GM23338 (cell line): ENCODE measurements around the gene WDR53. TPM values are rescaled to one million over a fixed set of nuclear protein-coding genes. Genes with fewer than 3 reads are reported as not detected.

Experiments
- ATAC-seq: fragments of 200-7000 bp; cut with Tn5 transposase; 3 replicates; pipeline ENCODE4 v1.9.1; 2020
- DNase-seq: peaks from one replicate; pipeline ENCODE4 v3.0.0-alpha.2; 2015; ENCODE audit warnings: low spot score
- H2AFZ ChIP-seq: fragments of 200-600 bp; sonication (generic); 2 replicates; pipeline ENCODE4 v1.8.0; 2016; ENCODE audit warnings: antibody characterized with exemption, mild to moderate bottlenecking, moderate library complexity
- H3F3A ChIP-seq: fragments of 200-600 bp; sonication (generic); replicated peaks from 2 replicates; pipeline ENCODE4 v1.8.0; 2017; ENCODE audit warnings: antibody characterized with exemption, mixed run types, low read depth
- H3K27ac ChIP-seq: fragments of 200-600 bp; sonication (generic); 2 replicates; pipeline ENCODE4 v1.6.1; 2016; ENCODE audit warnings: low read depth
- H3K27me3 ChIP-seq: fragments of 200-600 bp; sonication (generic); 2 replicates; pipeline ENCODE4 v1.8.0; 2016; ENCODE audit warnings: mild to moderate bottlenecking, mixed run types, moderate library complexity; ENCODE audit not compliant: insufficient read depth
- H3K36me3 ChIP-seq: fragments of 200-600 bp; sonication (generic); 2 replicates; pipeline ENCODE4 v1.8.0; 2016; ENCODE audit warnings: mild to moderate bottlenecking; ENCODE audit not compliant: insufficient read depth
- H3K4me1 ChIP-seq: fragments of 200-600 bp; sonication (generic); 2 replicates; pipeline ENCODE4 v1.8.0; 2016; ENCODE audit warnings: mild to moderate bottlenecking, moderate library complexity; ENCODE audit not compliant: insufficient read depth
- H3K4me2 ChIP-seq: fragments of 200-600 bp; sonication (generic); 2 replicates; pipeline ENCODE4 v1.7.1; 2017; ENCODE audit warnings: mixed run types
- H3K4me3 ChIP-seq: fragments of 200-600 bp; sonication (generic); 2 replicates; pipeline ENCODE4 v1.6.1; 2016; ENCODE audit warnings: mixed run types
- H3K79me2 ChIP-seq: fragments of 200-600 bp; sonication (generic); replicated peaks from 2 replicates; pipeline ENCODE4 v1.8.0; 2017; ENCODE audit warnings: mild to moderate bottlenecking; ENCODE audit not compliant: insufficient read depth
- H3K9me2 ChIP-seq: fragments of 200-600 bp; sonication (generic); 2 replicates; pipeline ENCODE4 v1.8.0; 2017; ENCODE audit not compliant: insufficient read depth
- H4K20me1 ChIP-seq: fragments of 200-600 bp; sonication (generic); replicated peaks from 2 replicates; pipeline ENCODE4 v1.8.0; 2017; ENCODE audit warnings: mild to moderate bottlenecking; ENCODE audit not compliant: insufficient read depth
- H3K27ac Mint-ChIP-seq: 2 replicates; pipeline ENCODE4 v1.8.0; 2020; ENCODE audit warnings: inconsistent platforms, mild to moderate bottlenecking, moderate library complexity, mixed read lengths
- H3K27me3 Mint-ChIP-seq: 3 replicates; pipeline ENCODE4 v1.8.0; 2022; ENCODE audit warnings: low read depth, mild to moderate bottlenecking, moderate library complexity, mixed read lengths, inconsistent platforms; ENCODE audit not compliant: insufficient read depth, poor library complexity
- H3K36me3 Mint-ChIP-seq: 3 replicates; pipeline ENCODE4 v1.8.0; 2021; ENCODE audit warnings: low read depth, mild to moderate bottlenecking, inconsistent platforms, moderate library complexity, mixed read lengths
- H3K4me1 Mint-ChIP-seq: 3 replicates; pipeline ENCODE4 v1.8.0; 2020; ENCODE audit warnings: mild to moderate bottlenecking, inconsistent platforms, mixed read lengths
- H3K4me3 Mint-ChIP-seq: 3 replicates; pipeline ENCODE4 v1.8.0; 2021; ENCODE audit warnings: moderate library complexity, mild to moderate bottlenecking, inconsistent platforms, mixed read lengths
- H3K9me3 Mint-ChIP-seq: 3 replicates; pipeline ENCODE4 v1.8.0; 2020; ENCODE audit warnings: moderate library complexity, mild to moderate bottlenecking, inconsistent platforms, mixed read lengths
- CTCF ChIP-seq, 2 experiments: fragments of 200-600 bp in 1 of 2; sonication (generic) in 1 of 2; conservative IDR thresholded peaks; 2 replicates each; pipeline versions ENCODE4 v1.5.1 to v1.6.1; 2016 to 2017; ENCODE audit warnings: antibody characterized with exemption in 2 of 2, low read depth in 2 of 2, mild to moderate bottlenecking in 2 of 2, moderate library complexity in 1 of 2
- REST ChIP-seq: IDR thresholded peaks from one replicate; pipeline ENCODE4 v1.6.1; 2018; ENCODE audit warnings: antibody characterized with exemption; ENCODE audit not compliant: unreplicated experiment
- ZNF331 ChIP-seq: fragments of 250-450 bp; sonication (Bioruptor Pico); IDR thresholded peaks from 2 replicates; pipeline ENCODE4 v1.5.0; 2020; ENCODE audit warnings: low read depth, mild to moderate bottlenecking, moderate library complexity
- ZNF462 ChIP-seq: fragments of 250-450 bp; sonication (Bioruptor Pico); IDR thresholded peaks from 2 replicates; pipeline ENCODE4 v1.5.0; 2020; ENCODE audit warnings: mild to moderate bottlenecking, moderate library complexity
- polyA plus RNA-seq: library from polyadenylated mRNA; unstranded; fragments of >200 nt; fragmentation: Nextera tagmentation; extraction: Ambion mirVana; gene quantifications from 2 replicates; pipeline ENCODE4 v1.2.1, GENCODE V29; 2016
- total RNA-seq: library from RNA; depleted of rRNA; stranded (reverse); fragments of >200 nt; shearing (Covaris generic); gene quantifications from 2 replicates; pipeline ENCODE4 v1.2.3, GENCODE V29; 2014

The WDR53 gene
- total and polyA plus RNA-seq, 2 experiments from 2014 or later, result 6.8 to 29.7 TPM

- no peak for TF ChIP-seq ZNF462 (CRISPR knock-in tag)
- no peak for TF ChIP-seq REST
These were observed 41.6 kb upstream of the WDR53 start (continued) for GRCh38 chr3:196609805-196610515.

GRCh38 chr3:196609343-196609775 lies 41.0 kb upstream of the WDR53 start:
- H3K9me3 Mint-ChIP-seq, result no peaks in the 10 kb centered on the region
- 0 out of 2 replicates have a peak overlapping the region, but pooled peaks have one; percentile 0 for H2AFZ ChIP-seq
- peaks cover 3% of the 10 kb centered on the region; the same call in 1 of the 2 replicates for H3K4me1 ChIP-seq
- no peak overlapping the region for H3K4me3 Mint-ChIP-seq
- H3K36me3 Mint-ChIP-seq, result no peaks in the 10 kb centered on the region
- H3K27me3 Mint-ChIP-seq, result peaks cover 14% of the 10 kb centered on the region
- H3K4me2 ChIP-seq, result no peak overlapping the region
- H4K20me1 ChIP-seq, result no peaks in the 10 kb centered on the region
- DNase-seq (peak; percentile 96), ATAC-seq (peak; percentile 100)
- no peaks in the 10 kb centered on the region for H3K9me2 ChIP-seq
- no peaks in the 10 kb centered on the region for H3K36me3 ChIP-seq
- no peak for TF ChIP-seq ZNF331 (CRISPR knock-in tag)
- peak; percentile 97 to 98 for TF ChIP-seq CTCF (conservative IDR thresholded peaks at IDR 0.05; ENCODE audit: low read depth in 2 of 2)
- no peak overlapping the region for H3K27ac Mint-ChIP-seq
- no peaks in the 10 kb centered on the region for H3K79me2 ChIP-seq
- H3K27ac ChIP-seq, result no peak overlapping the region
- H3K27me3 ChIP-seq, result no peaks in the 10 kb centered on the region
- peaks cover 16% of the 10 kb centered on the region for H3K4me1 Mint-ChIP-seq
- H3F3A ChIP-seq, result no peaks in the 10 kb centered on the region
- H3K4me3 ChIP-seq, result no peak overlapping the region
